Endothelial cell of umbilical vein (primary cell): ENCODE measurements around the gene INPP5B. TPM values are rescaled to one million over a fixed set of nuclear protein-coding genes. Genes with fewer than 3 reads are reported as not detected.

Experiments used
- BruUV-seq: library from RNA; stranded (reverse); fragments of 400-500 nt; replicated peaks from 2 replicates; lab custom pipeline; 2021; lab: Mats Ljungman, UMichigan
- CTCF ChIA-PET: fragments of 300-600, 350-600 bp; sonication (Branson Sonifier 250); formaldehyde crosslinking; loops from one replicate; lab custom pipeline; 2021; ENCODE audit warnings: antibody characterized with exemption, inconsistent platforms; lab: Charles Lee
- POLR2A ChIA-PET: fragments of 300-600, 350-600 bp; sonication (Branson Sonifier 250); formaldehyde crosslinking; loops from one replicate; lab custom pipeline; 2021; ENCODE audit warnings: antibody characterized with exemption, inconsistent platforms; lab: Charles Lee
- DNase-seq: peaks from one replicate; pipeline ENCODE4 v3.0.0-alpha.2; 2011; ENCODE audit warnings: low read depth, low spot score
- FAIRE-seq: peaks from 2 replicates; lab custom pipeline; 2011; peaks lifted over from hg19 to GRCh38; lab: Jason Lieb, UNC
- H2AFZ ChIP-seq: 2 replicates; pipeline ENCODE4 v1.6.0; 2012; ENCODE audit warnings: low read depth, low read length, control low read depth, inconsistent platforms
- H3K27ac ChIP-seq: 2 replicates; pipeline ENCODE4 v1.5.1; 2011; ENCODE audit warnings: low read depth, mild to moderate bottlenecking, control low read depth, low read length, moderate library complexity; ENCODE audit not compliant: insufficient read depth
- H3K27me3 ChIP-seq, 2 experiments: 2 replicates each; pipeline versions ENCODE4 v1.6.0 to v1.6.1; 2011; ENCODE audit warnings: low read length in 2 of 2, mixed read lengths in 1 of 2; ENCODE audit not compliant: control insufficient read depth in 2 of 2, insufficient read depth in 2 of 2
- H3K36me3 ChIP-seq, 2 experiments: 2 replicates in 1 of 2; 3 replicates in 1 of 2; pipeline ENCODE4 v1.5.1; 2011; ENCODE audit warnings: low read length in 2 of 2, mild to moderate bottlenecking in 1 of 2, moderate library complexity in 1 of 2; ENCODE audit not compliant: control insufficient read depth in 2 of 2, insufficient read depth in 2 of 2; ENCODE audit errors: extremely low read depth in 1 of 2
- H3K4me1 ChIP-seq: 3 replicates; pipeline ENCODE4 v1.5.1; 2011; ENCODE audit warnings: mild to moderate bottlenecking, low read length; ENCODE audit not compliant: control insufficient read depth, insufficient read depth; ENCODE audit errors: extremely low read depth
- H3K4me2 ChIP-seq: 2 replicates; pipeline ENCODE4 v1.6.1; 2011; ENCODE audit warnings: low read length, control low read depth, mixed read lengths; ENCODE audit not compliant: insufficient read depth
- H3K4me3 ChIP-seq, 3 experiments: fragments of 200-600 bp in 1 of 3; sonication (generic), shearing (Covaris generic) in 1 of 3; replicated peaks in 1 of 3; 2 replicates each; pipeline ENCODE4 v1.5.1; 2011 to 2016; ENCODE audit warnings: control low read depth in 3 of 3, low read length in 3 of 3, mild to moderate bottlenecking in 2 of 3, inconsistent platforms in 1 of 3, low read depth in 1 of 3, moderate library complexity in 1 of 3; ENCODE audit not compliant: insufficient read depth in 1 of 3
- H3K79me2 ChIP-seq: 2 replicates; pipeline ENCODE4 v1.6.0; 2012; ENCODE audit warnings: low read length, inconsistent platforms; ENCODE audit not compliant: control insufficient read depth, insufficient read depth
- H3K9ac ChIP-seq: replicated peaks from 2 replicates; pipeline ENCODE3; 2011; ENCODE audit warnings: low read length, control low read depth; ENCODE audit not compliant: insufficient read depth; ENCODE audit errors: extremely low read depth
- H3K9me1 ChIP-seq: replicated peaks from 3 replicates; pipeline ENCODE4 v1.6.0; 2011; ENCODE audit warnings: mild to moderate bottlenecking, low read length; ENCODE audit not compliant: control insufficient read depth, insufficient read depth; ENCODE audit errors: extremely low read depth
- H3K9me3 ChIP-seq: replicated peaks from 2 replicates; pipeline ENCODE4 v1.5.1; 2012; ENCODE audit warnings: low read length, inconsistent platforms; ENCODE audit not compliant: control insufficient read depth, insufficient read depth
- H4K20me1 ChIP-seq: replicated peaks from 2 replicates; pipeline ENCODE3; 2011; ENCODE audit warnings: mild to moderate bottlenecking, low read length; ENCODE audit not compliant: control insufficient read depth, insufficient read depth; ENCODE audit errors: extremely low read depth
- EZH2 ChIP-seq: IDR thresholded peaks from 2 replicates; pipeline ENCODE4 v1.6.1; 2012; ENCODE audit warnings: borderline replicate concordance, low read depth, mild to moderate bottlenecking, moderate library complexity, low read length, inconsistent platforms; ENCODE audit not compliant: severe bottlenecking
- FOS ChIP-seq: IDR thresholded peaks from 2 replicates; pipeline ENCODE4 v1.6.1; 2011; ENCODE audit warnings: mild to moderate bottlenecking, low read length, moderate library complexity, borderline replicate concordance; ENCODE audit not compliant: insufficient read depth
- GATA2 ChIP-seq: IDR thresholded peaks from 2 replicates; pipeline ENCODE4 v1.7.0; 2011; ENCODE audit warnings: low read depth, mild to moderate bottlenecking, moderate library complexity, mixed read lengths, low read length; ENCODE audit not compliant: insufficient read length, insufficient read depth
- JUN ChIP-seq: IDR thresholded peaks from 2 replicates; pipeline ENCODE4 v1.6.1; 2011; ENCODE audit warnings: borderline replicate concordance, low read depth; ENCODE audit not compliant: insufficient read length, insufficient read depth
- MYC ChIP-seq: IDR thresholded peaks from one replicate; pipeline ENCODE4 v1.6.1; 2011; ENCODE audit warnings: mild to moderate bottlenecking, low read depth, low read length
- POLR2A ChIP-seq: IDR thresholded peaks from 2 replicates; pipeline ENCODE4 v1.6.1; 2012; ENCODE audit warnings: low read depth, mild to moderate bottlenecking, control low read depth, low read length
- POLR2AphosphoS5 ChIP-seq: IDR thresholded peaks from 2 replicates; pipeline ENCODE4 v1.6.1; 2012; ENCODE audit warnings: low read depth, mild to moderate bottlenecking, control low read depth, low read length, moderate library complexity; ENCODE audit not compliant: insufficient read depth
- dilution Hi-C: fragments of 300-500 bp; cut with MboI; formaldehyde crosslinking; loops from one replicate; pipeline ENCODE4 v1.15.0; 2019; ENCODE audit warnings: low sequenced_read_pairs; ENCODE audit not compliant: extremely low pct_ligation_motif_present
- intact Hi-C: fragments of 100-400 bp; cut with micrococcal nuclease; formaldehyde crosslinking; loops from one replicate; pipeline ENCODE4 v1.10.0; 2022
- polyA plus RNA-seq, 4 experiments: library from polyadenylated mRNA; depleted of rRNA in 3 of 4; stranded (reverse) in 3 of 4; unstranded in 1 of 4; fragments of >200 nt; gene quantifications; 2 replicates each; pipeline versions ENCODE4 v1.2.1 to v1.2.3, GENCODE V29; 2011 to 2012; ENCODE audit warnings: missing spikeins in 1 of 4
- total RNA-seq: library from RNA; stranded (reverse); gene quantifications from 2 replicates; pipeline ENCODE4 v1.2.3, GENCODE V29; 2021
- TF ChIP-seq, protein P1 (sequence below), 2 donors: IDR thresholded peaks; 1 replicate in 1 of 2; 2 replicates in 1 of 2; pipeline ENCODE4 v1.5.1; 2011; ENCODE audit warnings: low read length in 2 of 2, mild to moderate bottlenecking in 2 of 2, moderate library complexity in 2 of 2, control low read depth in 1 of 2, inconsistent platforms in 1 of 2, low read depth in 1 of 2; ENCODE audit not compliant: insufficient read depth in 1 of 2; ENCODE audit errors: extremely low read depth in 1 of 2
- TF ChIP-seq, protein P2 (sequence below): IDR thresholded peaks from 2 replicates; pipeline ENCODE4 v1.6.1; 2011; ENCODE audit not compliant: insufficient read depth, insufficient read length

INPP5B gene
- total and polyA plus RNA-seq, 2 donors (not counting 3 experiments of a cell fraction or from before 2014, with no cell fraction given) = 7.4 to 14.7 TPM

DNA sequence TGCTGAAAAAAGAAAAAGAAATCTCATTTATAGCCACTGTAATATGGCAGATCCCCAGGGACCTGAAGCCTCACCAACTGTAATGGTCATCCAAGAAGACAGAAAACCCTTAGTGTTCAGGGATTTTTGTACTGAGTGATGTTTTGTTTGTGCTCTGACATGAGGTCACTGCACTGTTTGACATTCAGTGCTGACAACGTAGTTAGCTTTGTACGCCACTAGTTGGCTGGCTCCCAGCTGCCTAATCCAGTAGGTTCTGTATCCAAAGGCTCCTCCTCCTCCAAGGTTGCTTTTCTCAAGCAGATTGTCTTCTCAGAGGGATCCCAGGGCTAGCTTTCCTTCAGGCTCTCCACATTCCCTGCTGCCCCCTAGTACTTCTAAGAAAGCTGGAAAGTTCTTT, 129.4 kb downstream of the INPP5B start:
- H3K4me3 ChIP-seq = no peak overlapping the region
- H4K20me1 ChIP-seq = no peaks in the 10 kb centered on the region
- FAIRE-seq (no peak), DNase-seq (no peak)
- H3K4me2 ChIP-seq = no peak overlapping the region
- ChIA-PET CTCF (interaction anchor here (0.9 to 4.1 kb wide), 3 partner anchors 8 to 42 kb away, joined by 3 to 16 read pairs (median 4); partner anchors contain the start of gene MTF1), POLR2A (no interaction called here)
- H3K27ac ChIP-seq = no peak overlapping the region
- H3K4me1 ChIP-seq = no peaks in the 10 kb centered on the region
- no peaks in the 10 kb centered on the region for H3K9me3 ChIP-seq
- H3K9ac ChIP-seq = no peak overlapping the region
- no peaks in the 10 kb centered on the region for H3K79me2 ChIP-seq
- H3K9me1 ChIP-seq = no peaks in the 10 kb centered on the region
- H3K27me3 ChIP-seq = no peaks in the 10 kb centered on the region
- peaks cover 5 to 29% of the 10 kb centered on the region in 2 experiments for H3K36me3 ChIP-seq
- no TSS peak for BruUV-seq
- dilution Hi-C loops (no loop called here), intact Hi-C loops (no loop called here)
- H2AFZ ChIP-seq = no peak overlapping the region
- TF ChIP-seq JUN = no peak
- TF ChIP-seq, protein P1, sequence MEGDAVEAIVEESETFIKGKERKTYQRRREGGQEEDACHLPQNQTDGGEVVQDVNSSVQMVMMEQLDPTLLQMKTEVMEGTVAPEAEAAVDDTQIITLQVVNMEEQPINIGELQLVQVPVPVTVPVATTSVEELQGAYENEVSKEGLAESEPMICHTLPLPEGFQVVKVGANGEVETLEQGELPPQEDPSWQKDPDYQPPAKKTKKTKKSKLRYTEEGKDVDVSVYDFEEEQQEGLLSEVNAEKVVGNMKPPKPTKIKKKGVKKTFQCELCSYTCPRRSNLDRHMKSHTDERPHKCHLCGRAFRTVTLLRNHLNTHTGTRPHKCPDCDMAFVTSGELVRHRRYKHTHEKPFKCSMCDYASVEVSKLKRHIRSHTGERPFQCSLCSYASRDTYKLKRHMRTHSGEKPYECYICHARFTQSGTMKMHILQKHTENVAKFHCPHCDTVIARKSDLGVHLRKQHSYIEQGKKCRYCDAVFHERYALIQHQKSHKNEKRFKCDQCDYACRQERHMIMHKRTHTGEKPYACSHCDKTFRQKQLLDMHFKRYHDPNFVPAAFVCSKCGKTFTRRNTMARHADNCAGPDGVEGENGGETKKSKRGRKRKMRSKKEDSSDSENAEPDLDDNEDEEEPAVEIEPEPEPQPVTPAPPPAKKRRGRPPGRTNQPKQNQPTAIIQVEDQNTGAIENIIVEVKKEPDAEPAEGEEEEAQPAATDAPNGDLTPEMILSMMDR (IDR thresholded peaks at IDR 0.05; ENCODE audit: extremely low read depth in 1 of 2, insufficient read depth in 1 of 2, low read depth in 1 of 2, low read length in 2 of 2) = no peak
- TF ChIP-seq, protein P2, sequence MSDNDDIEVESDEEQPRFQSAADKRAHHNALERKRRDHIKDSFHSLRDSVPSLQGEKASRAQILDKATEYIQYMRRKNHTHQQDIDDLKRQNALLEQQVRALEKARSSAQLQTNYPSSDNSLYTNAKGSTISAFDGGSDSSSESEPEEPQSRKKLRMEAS = no peak

DNA sequence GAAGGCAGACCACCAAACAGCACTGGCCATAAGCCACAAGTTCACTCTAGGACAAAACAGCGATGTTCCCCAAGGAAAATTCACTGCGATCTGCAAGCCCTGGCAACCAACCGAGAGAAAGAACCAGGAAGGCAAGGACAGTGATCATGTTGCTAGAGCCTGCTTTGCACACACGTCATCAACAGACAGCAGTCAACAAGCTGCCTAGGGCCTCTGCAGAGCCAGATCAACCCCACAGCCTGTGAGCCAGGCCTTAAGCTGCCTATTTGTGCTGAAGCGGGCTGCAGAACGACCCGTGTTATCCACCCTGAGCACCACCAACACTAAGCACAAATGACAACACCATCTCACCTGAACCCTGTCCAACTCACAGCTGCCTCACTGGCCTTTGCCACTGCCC, 132.6 kb downstream of the INPP5B start:
- Histone ChIP-seq H3K4me2 (no peak overlapping the region), H3K27ac (no peak overlapping the region), H3K4me1 (peaks cover 2% of the 10 kb centered on the region), H2AFZ (no peak overlapping the region), H3K79me2 (peaks cover 3% of the 10 kb centered on the region), H3K9me3 (no peaks in the 10 kb centered on the region), H3K27me3 (no peaks in the 10 kb centered on the region), H3K36me3 (peaks cover 0 to 17% of the 10 kb centered on the region in 2 experiments), H3K9ac (no peak overlapping the region), H3K4me3 (no peak overlapping the region), H3K9me1 (no peaks in the 10 kb centered on the region), H4K20me1 (no peaks in the 10 kb centered on the region)
- intact Hi-C loops (no loop called here), dilution Hi-C loops (no loop called here)
- TF ChIP-seq, protein P2 = no peak
- TF ChIP-seq, protein P1 (IDR thresholded peaks at IDR 0.05; ENCODE audit: extremely low read depth in 1 of 2, insufficient read depth in 1 of 2, low read depth in 1 of 2, low read length in 2 of 2) = no peak
- TF ChIP-seq EZH2 (no peak), FOS (no peak), MYC (no peak), POLR2AphosphoS5 (no peak), JUN (no peak), GATA2 (no peak), POLR2A (no peak)
- no TSS peak for BruUV-seq
- CTCF ChIA-PET = interaction anchor here (4.1 kb wide), 1 partner anchor 45 kb away, joined by 16 read pairs; the partner anchor contains the start of gene MTF1
- no peak for FAIRE-seq
- POLR2A ChIA-PET = no interaction called here
- DNase-seq = no peak
